DND-41 (cell line): ENCODE data around the gene IFT122.

Source experiments
- CTCF ChIP-seq: IDR thresholded peaks from 2 replicates; pipeline ENCODE4 v1.5.1; 2012; ENCODE audit warnings: borderline replicate concordance, low read length, moderate library complexity, mild to moderate bottlenecking; ENCODE audit not compliant: poor library complexity, severe bottlenecking; ENCODE audit errors: extremely low read depth
- EZH2 ChIP-seq: IDR thresholded peaks from 3 replicates; pipeline ENCODE4 v1.6.1; 2012; ENCODE audit warnings: borderline replicate concordance, low read depth, mild to moderate bottlenecking, moderate library complexity, low read length, inconsistent platforms; ENCODE audit not compliant: severe bottlenecking

GRCh38 chr3:129415830-129416229, 24.2 kb upstream of the IFT122 start:
- TF ChIP-seq EZH2 (no peak), CTCF (no peak)
